ENCODE measurements around the gene ACCS.

DNA sequence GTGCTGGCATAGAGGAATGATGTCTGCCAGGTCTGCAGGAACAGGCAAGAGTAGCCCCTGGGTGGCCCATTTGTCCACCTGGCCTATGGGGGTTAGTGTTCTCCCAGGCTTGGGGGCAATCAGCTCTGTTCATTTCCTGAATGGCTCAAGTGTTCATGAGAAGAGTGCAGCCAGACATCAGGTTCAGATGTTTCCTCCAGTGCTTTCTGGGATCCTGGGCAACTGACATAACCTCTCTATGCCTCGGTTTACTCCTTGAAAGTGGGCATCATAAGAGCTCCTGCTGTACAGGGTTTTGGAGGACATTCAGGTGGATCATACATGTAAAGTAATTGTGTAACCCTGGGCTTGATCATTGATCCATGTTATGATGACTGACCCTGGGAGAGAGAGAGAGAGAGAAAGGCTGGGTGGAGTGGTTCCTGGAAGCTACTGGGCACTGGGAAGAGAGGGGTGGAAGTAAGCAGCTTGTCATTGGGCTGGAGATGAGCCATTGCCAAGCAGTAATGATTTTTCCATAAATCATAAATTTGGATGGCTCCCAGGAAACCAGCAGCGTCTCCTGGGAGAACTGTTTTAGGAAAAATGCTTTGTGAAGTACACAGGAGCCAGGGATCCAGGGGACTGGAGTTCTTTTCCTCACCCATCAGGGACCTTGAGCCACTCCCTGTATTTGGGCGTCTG lies 48.5 kb upstream of the ACCS start:
- TF ChIP-seq, protein P1, sequence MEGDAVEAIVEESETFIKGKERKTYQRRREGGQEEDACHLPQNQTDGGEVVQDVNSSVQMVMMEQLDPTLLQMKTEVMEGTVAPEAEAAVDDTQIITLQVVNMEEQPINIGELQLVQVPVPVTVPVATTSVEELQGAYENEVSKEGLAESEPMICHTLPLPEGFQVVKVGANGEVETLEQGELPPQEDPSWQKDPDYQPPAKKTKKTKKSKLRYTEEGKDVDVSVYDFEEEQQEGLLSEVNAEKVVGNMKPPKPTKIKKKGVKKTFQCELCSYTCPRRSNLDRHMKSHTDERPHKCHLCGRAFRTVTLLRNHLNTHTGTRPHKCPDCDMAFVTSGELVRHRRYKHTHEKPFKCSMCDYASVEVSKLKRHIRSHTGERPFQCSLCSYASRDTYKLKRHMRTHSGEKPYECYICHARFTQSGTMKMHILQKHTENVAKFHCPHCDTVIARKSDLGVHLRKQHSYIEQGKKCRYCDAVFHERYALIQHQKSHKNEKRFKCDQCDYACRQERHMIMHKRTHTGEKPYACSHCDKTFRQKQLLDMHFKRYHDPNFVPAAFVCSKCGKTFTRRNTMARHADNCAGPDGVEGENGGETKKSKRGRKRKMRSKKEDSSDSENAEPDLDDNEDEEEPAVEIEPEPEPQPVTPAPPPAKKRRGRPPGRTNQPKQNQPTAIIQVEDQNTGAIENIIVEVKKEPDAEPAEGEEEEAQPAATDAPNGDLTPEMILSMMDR (IDR thresholded peaks at IDR 0.05; ENCODE audit: poor library complexity, severe bottlenecking) = no peak
- no peak for TF ChIP-seq EZH2 (IDR thresholded peaks at IDR 0.05; ENCODE audit: borderline replicate concordance, insufficient read depth, low read length, poor library complexity, severe bottlenecking)
- TF ChIP-seq SMC3 (conservative IDR thresholded peaks at IDR 0.05; ENCODE audit: poor library complexity) = no peak
- no peak for TF ChIP-seq EP300 (conservative IDR thresholded peaks at IDR 0.05; ENCODE audit: poor library complexity, severe bottlenecking)
- no peak for TF ChIP-seq RAD21 (conservative IDR thresholded peaks at IDR 0.05)
- no peak for TF ChIP-seq POLR2AphosphoS5 (IDR thresholded peaks at IDR 0.05)

All from neural cell (in vitro differentiated cells).